ENCODE results near the gene AXIN2.

DNA sequence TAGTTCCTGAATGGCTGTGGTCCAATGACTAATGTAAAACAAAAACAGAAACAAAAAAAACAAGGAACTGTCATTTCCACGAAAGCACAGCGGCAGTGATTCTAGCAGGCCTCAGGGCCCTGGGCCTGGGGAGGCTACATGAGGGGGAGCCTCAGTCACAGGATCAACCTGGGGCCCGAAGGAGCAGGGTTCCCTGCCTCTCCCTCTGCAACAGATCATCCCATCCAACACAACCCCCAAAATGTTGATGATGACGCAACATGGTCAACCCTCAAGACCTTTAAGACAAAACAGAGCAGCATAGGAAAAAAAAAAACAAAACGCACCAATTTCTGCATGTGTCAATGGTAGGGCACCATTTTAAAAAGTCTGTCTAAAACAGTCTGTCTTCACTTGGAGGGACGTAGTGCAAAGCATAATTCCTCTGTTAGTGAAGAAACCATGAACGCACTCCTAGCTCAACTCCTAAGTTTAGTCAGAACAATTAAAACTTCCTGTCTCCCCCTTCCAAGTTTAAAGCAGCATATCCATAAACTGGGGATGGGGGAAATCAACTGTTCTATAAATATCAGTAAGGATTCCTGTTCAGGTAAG lies 32.3 kb downstream of the AXIN2 start:
- TF ChIP-seq, protein P1, sequence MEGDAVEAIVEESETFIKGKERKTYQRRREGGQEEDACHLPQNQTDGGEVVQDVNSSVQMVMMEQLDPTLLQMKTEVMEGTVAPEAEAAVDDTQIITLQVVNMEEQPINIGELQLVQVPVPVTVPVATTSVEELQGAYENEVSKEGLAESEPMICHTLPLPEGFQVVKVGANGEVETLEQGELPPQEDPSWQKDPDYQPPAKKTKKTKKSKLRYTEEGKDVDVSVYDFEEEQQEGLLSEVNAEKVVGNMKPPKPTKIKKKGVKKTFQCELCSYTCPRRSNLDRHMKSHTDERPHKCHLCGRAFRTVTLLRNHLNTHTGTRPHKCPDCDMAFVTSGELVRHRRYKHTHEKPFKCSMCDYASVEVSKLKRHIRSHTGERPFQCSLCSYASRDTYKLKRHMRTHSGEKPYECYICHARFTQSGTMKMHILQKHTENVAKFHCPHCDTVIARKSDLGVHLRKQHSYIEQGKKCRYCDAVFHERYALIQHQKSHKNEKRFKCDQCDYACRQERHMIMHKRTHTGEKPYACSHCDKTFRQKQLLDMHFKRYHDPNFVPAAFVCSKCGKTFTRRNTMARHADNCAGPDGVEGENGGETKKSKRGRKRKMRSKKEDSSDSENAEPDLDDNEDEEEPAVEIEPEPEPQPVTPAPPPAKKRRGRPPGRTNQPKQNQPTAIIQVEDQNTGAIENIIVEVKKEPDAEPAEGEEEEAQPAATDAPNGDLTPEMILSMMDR (IDR thresholded peaks at IDR 0.05): no peak
- TF ChIP-seq EP300 (IDR thresholded peaks at IDR 0.05): no peak

Measured in tibial nerve (tissue), 4 donors.